ENCODE results near the gene PXDN.

DNA sequence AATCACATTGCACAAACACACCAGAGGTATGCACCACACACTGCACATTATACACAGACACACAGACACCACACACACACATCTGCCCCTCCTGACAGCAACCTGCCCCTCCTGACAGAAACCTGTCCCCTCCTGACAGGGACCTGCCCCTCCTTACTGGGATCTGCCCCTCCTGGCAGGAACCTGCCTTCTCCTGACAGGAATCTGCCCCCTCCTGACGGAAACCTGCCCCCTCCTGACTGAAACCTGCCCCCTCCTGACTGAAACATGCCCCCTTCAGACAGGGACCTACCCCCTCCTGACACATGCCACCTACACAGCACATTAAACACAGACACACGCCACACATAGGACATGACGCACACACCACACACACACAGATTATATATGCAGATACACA lies 88.9 kb downstream of the PXDN start:
- TF ChIP-seq POLR2A (IDR thresholded peaks at IDR 0.05) (no peak), POLR2AphosphoS5 (IDR thresholded peaks at IDR 0.05) (no peak), EP300 (IDR thresholded peaks at IDR 0.05; ENCODE audit: low read depth) (no peak)
- TF ChIP-seq, protein P1, sequence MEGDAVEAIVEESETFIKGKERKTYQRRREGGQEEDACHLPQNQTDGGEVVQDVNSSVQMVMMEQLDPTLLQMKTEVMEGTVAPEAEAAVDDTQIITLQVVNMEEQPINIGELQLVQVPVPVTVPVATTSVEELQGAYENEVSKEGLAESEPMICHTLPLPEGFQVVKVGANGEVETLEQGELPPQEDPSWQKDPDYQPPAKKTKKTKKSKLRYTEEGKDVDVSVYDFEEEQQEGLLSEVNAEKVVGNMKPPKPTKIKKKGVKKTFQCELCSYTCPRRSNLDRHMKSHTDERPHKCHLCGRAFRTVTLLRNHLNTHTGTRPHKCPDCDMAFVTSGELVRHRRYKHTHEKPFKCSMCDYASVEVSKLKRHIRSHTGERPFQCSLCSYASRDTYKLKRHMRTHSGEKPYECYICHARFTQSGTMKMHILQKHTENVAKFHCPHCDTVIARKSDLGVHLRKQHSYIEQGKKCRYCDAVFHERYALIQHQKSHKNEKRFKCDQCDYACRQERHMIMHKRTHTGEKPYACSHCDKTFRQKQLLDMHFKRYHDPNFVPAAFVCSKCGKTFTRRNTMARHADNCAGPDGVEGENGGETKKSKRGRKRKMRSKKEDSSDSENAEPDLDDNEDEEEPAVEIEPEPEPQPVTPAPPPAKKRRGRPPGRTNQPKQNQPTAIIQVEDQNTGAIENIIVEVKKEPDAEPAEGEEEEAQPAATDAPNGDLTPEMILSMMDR (IDR thresholded peaks at IDR 0.05): no peak
